K562 (cell line): Measurements from ENCODE around the gene XRRA1. TPM values are rescaled to one million over a fixed set of nuclear protein-coding genes. Genes with fewer than 3 reads are reported as not detected.

Source experiments
- ATAC-seq: fragments of 200-7000 bp; cut with Tn5 transposase; 3 replicates; pipeline ENCODE4 v1.9.1; 2020; ENCODE audit warnings: moderate library complexity
- BruUV-seq: library from RNA; stranded (reverse); fragments of 400-500 nt; replicated peaks from 2 replicates; lab custom pipeline; 2021; lab: Mats Ljungman, UMichigan
- CTCF ChIA-PET: fragments of 300-600 bp; formaldehyde crosslinking; extraction: SDS; loops from one replicate; lab custom pipeline; 2021; ENCODE audit warnings: low intra/inter-chr PET ratio; lab: Yijun Ruan, JAX
- POLR2A ChIA-PET: fragments of 300-600, 350-650 bp; sonication (Branson Sonifier 250); formaldehyde crosslinking; extraction: SDS; loops from one replicate; lab custom pipeline; 2021; ENCODE audit warnings: antibody characterized with exemption, inconsistent platforms; lab: Yijun Ruan, JAX
- DNase-seq, 4 experiments: peaks; one replicate each; pipeline versions ENCODE4 v3.0.0 to v3.0.0-alpha.2; 2011 to 2018; ENCODE audit warnings: low spot score in 3 of 4, mixed read lengths in 3 of 4; ENCODE audit errors: extremely low read depth in 1 of 4
- FAIRE-seq: peaks from 2 replicates; lab custom pipeline; 2011; peaks lifted over from hg19 to GRCh38; lab: Jason Lieb, UNC
- H2AFZ ChIP-seq: 2 replicates; pipeline ENCODE4 v1.6.0; 2011; ENCODE audit warnings: low read depth, low read length, control low read depth, inconsistent platforms
- H3K27ac ChIP-seq: fragments of 200-600 bp; 3 replicates; pipeline ENCODE4 v1.8.0; 2011; ENCODE audit warnings: low read depth, mild to moderate bottlenecking, control low read depth, inconsistent platforms, low read length, moderate library complexity, mixed read lengths; ENCODE audit errors: extremely low read depth
- H3K27me3 ChIP-seq, 2 experiments: fragments of 300-600 bp in 1 of 2; 2 replicates in 1 of 2; 3 replicates in 1 of 2; pipeline versions ENCODE4 v1.6.0 to v1.8.0; 2011; ENCODE audit warnings: inconsistent platforms in 2 of 2, low read length in 2 of 2, mild to moderate bottlenecking in 1 of 2, mixed read lengths in 1 of 2, moderate library complexity in 1 of 2; ENCODE audit not compliant: control insufficient read depth in 2 of 2, insufficient read depth in 2 of 2
- H3K36me3 ChIP-seq: fragments of 300-600 bp; 3 replicates; pipeline ENCODE4 v1.8.0; 2011; ENCODE audit warnings: mild to moderate bottlenecking, low read length, inconsistent platforms; ENCODE audit not compliant: control insufficient read depth, insufficient read depth
- H3K4me1 ChIP-seq, 2 experiments: fragments of 200-600 bp in 1 of 2; replicated peaks in 1 of 2; 2 replicates in 1 of 2; 3 replicates in 1 of 2; pipeline versions ENCODE4 v1.5.1 to v1.8.0; 2011; ENCODE audit warnings: inconsistent platforms in 2 of 2, low read length in 2 of 2, mild to moderate bottlenecking in 1 of 2, mixed read lengths in 1 of 2, moderate library complexity in 1 of 2; ENCODE audit not compliant: control insufficient read depth in 2 of 2, insufficient read depth in 2 of 2
- H3K4me2 ChIP-seq: 2 replicates; pipeline ENCODE4 v1.6.1; 2011; ENCODE audit warnings: low read length, control low read depth, inconsistent platforms, mixed read lengths; ENCODE audit not compliant: insufficient read depth
- H3K4me3 ChIP-seq: fragments of 200-600 bp; sonication (generic), shearing (Covaris generic); 2 replicates; pipeline ENCODE4 v1.5.1; 2016; ENCODE audit warnings: control low read depth, inconsistent platforms
- H3K79me2 ChIP-seq: fragments of 200-600 bp; 3 replicates; pipeline ENCODE4 v1.8.0; 2011; ENCODE audit warnings: low read length, inconsistent platforms; ENCODE audit not compliant: control insufficient read depth, insufficient read depth
- H3K9ac ChIP-seq, 2 experiments: 2 replicates each; pipeline versions ENCODE4 v1.6.0 to v1.6.1; 2011; ENCODE audit warnings: low read depth in 2 of 2, low read length in 2 of 2, control low read depth in 1 of 2, inconsistent platforms in 1 of 2, mild to moderate bottlenecking in 1 of 2, mixed read lengths in 1 of 2; ENCODE audit not compliant: insufficient read depth in 1 of 2
- H3K9me1 ChIP-seq: one replicate; pipeline ENCODE4 v1.6.0; 2011; ENCODE audit warnings: inconsistent platforms, mild to moderate bottlenecking, low read length, moderate library complexity; ENCODE audit not compliant: control insufficient read depth, insufficient read depth
- H3K9me3 ChIP-seq: replicated peaks from 2 replicates; pipeline ENCODE4 v1.5.1; 2011; ENCODE audit warnings: low read depth, low read length, inconsistent platforms; ENCODE audit not compliant: control insufficient read depth, insufficient read depth
- H4K20me1 ChIP-seq: replicated peaks from 2 replicates; pipeline ENCODE4 v1.6.1; 2011; ENCODE audit warnings: low read length, inconsistent platforms, mixed read lengths; ENCODE audit not compliant: control insufficient read depth, insufficient read depth
- ETV1 ChIP-seq: fragments of 450-650 bp; conservative IDR thresholded peaks from 2 replicates; pipeline ENCODE4 v1.6.1; 2016; ENCODE audit warnings: missing genetic modification characterization, control low read depth, low read depth, missing compliant biosample characterization
- MEF2D ChIP-seq: conservative IDR thresholded peaks from 2 replicates; pipeline ENCODE4 v1.6.1; 2016; ENCODE audit warnings: low read depth, missing genetic modification characterization, missing compliant biosample characterization
- MTA2 ChIP-seq: fragments of 450-650 bp; IDR thresholded peaks from 2 replicates; pipeline ENCODE4 v1.6.1; 2016; ENCODE audit warnings: low read depth
- PML ChIP-seq: IDR thresholded peaks from 2 replicates; pipeline ENCODE4 v1.6.1; 2012; ENCODE audit warnings: low read length, inconsistent platforms
- SMAD1 ChIP-seq: fragments of 150-350 bp; IDR thresholded peaks from 2 replicates; pipeline ENCODE4 v1.6.1; 2014; ENCODE audit warnings: low read length, low read depth; ENCODE audit not compliant: partially characterized antibody
- TCF7L2 ChIP-seq: fragments of 150-350 bp; IDR thresholded peaks from 2 replicates; pipeline ENCODE4 v1.6.1; 2016; ENCODE audit warnings: low read depth, mild to moderate bottlenecking, low read length, moderate library complexity
- WGBS: fragments of 100-300 bp; shearing (Covaris generic); methylation state at CpG from one replicate; pipeline ENCODE4 v1.1.6; 2016; ENCODE audit warnings: low coverage, mixed read lengths; ENCODE audit not compliant: insufficient coverage; ENCODE audit errors: missing lambda C conversion rate; 5-methylcytosine and 5-hydroxymethylcytosine counted together
- in situ Hi-C: fragments of 300-500 bp; cut with MboI; formaldehyde crosslinking; loops from 4 replicates; pipeline ENCODE4 v1.15.0; 2018; ENCODE audit warnings: inconsistent platforms, mixed read lengths
- intact Hi-C: fragments of 100-400 bp; cut with micrococcal nuclease; formaldehyde crosslinking; loops from 2 replicates; pipeline ENCODE4 v1.14.2; 2022
- polyA plus RNA-seq, 8 experiments: library from polyadenylated mRNA; depleted of rRNA in 4 of 8; stranded (reverse) in 5 of 8; unstranded in 3 of 8; fragments of >200 nt; fragmentation: Nextera tagmentation in 2 of 8; fragmentation: Illumina TruSeq in 1 of 8; extraction: Ambion mirVana in 2 of 8; extraction: Trizol in 1 of 8; gene quantifications; 2 replicates each; pipeline versions ENCODE4 v1.2.1 to v1.2.3, GENCODE V29; 2011 to 2014; ENCODE audit warnings: inconsistent platforms in 1 of 8, missing spikeins in 1 of 8
- total RNA-seq, 7 experiments: library from RNA; depleted of rRNA in 6 of 7; stranded (reverse); fragments of >200 nt in 6 of 7; fragmentation: Illumina TruSeq in 2 of 7; extraction: Trizol in 2 of 7; gene quantifications; 2 replicates each; pipeline versions ENCODE4 v1.2.1 to v1.2.3, GENCODE V29; 2011 to 2021; ENCODE audit warnings: low replicate concordance in 1 of 7
- TF ChIP-seq, protein P1 (sequence below): fragments of 250-450 bp; sonication (Bioruptor Pico); IDR thresholded peaks from 2 replicates; pipeline ENCODE4 v1.4.0; 2020
- TF ChIP-seq, protein P2 (sequence below): fragments of 450-650 bp; formaldehyde crosslinking; IDR thresholded peaks from 2 replicates; pipeline ENCODE4 v1.4.0; 2022; ENCODE audit warnings: mild to moderate bottlenecking, moderate library complexity

The XRRA1 gene
- total and polyA plus RNA-seq, 9 of the 15 experiments (the other 6 are each of a cell fraction or from before 2014, with no cell fraction given) = 5.0 to 22.5 (median 16.0) TPM

DNA sequence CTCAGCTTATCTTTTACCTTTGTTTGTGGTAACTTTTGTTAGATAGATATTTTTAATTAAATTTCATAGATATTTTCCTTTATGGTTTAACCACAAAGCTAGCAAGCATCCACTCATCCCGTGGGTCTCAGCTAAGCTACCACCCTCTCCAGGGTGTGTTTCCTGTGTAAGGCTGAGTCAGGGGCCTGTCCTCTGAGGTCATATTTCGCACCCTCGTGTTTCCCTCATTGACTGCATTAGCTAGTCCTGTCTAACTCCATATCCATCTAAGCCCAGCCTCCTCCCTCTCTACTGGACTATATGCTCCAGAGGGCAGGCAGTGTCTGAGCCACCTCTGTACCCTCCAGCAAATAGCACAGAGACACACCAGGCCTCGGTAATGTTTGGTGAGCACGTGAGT is 16.7 kb downstream of the XRRA1 start:
- ATAC-seq (no peak), DNase-seq (no peak), FAIRE-seq (no peak)
- no TSS peak for BruUV-seq
- H3K4me2 ChIP-seq = no peak overlapping the region
- H3K79me2 ChIP-seq = no peaks in the 10 kb centered on the region
- H3K9me1 ChIP-seq = no peaks in the 10 kb centered on the region
- TF ChIP-seq PML (no peak), MEF2D (tag) (no peak), MTA2 (no peak), SMAD1 (no peak), ETV1 (tag) (no peak), TCF7L2 (no peak)
- TF ChIP-seq, protein P1, sequence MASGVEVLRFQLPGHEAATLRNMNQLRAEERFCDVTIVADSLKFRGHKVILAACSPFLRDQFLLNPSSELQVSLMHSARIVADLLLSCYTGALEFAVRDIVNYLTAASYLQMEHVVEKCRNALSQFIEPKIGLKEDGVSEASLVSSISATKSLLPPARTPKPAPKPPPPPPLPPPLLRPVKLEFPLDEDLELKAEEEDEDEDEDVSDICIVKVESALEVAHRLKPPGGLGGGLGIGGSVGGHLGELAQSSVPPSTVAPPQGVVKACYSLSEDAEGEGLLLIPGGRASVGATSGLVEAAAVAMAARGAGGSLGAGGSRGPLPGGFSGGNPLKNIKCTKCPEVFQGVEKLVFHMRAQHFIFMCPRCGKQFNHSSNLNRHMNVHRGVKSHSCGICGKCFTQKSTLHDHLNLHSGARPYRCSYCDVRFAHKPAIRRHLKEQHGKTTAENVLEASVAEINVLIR = no peak
- TF ChIP-seq, protein P2, sequence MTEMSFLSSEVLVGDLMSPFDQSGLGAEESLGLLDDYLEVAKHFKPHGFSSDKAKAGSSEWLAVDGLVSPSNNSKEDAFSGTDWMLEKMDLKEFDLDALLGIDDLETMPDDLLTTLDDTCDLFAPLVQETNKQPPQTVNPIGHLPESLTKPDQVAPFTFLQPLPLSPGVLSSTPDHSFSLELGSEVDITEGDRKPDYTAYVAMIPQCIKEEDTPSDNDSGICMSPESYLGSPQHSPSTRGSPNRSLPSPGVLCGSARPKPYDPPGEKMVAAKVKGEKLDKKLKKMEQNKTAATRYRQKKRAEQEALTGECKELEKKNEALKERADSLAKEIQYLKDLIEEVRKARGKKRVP = no peak
- 0 out of 2 replicates have a peak, but pooled peaks cover 5% of the 10 kb centered on the region for H4K20me1 ChIP-seq
- ChIA-PET POLR2A (interaction anchor here (0.7 to 1.9 kb wide), 3 partner anchors 11 to 99 kb away, joined by 3 to 6 read pairs (median 3); partner anchors contain the start of genes SPCS2 and XRRA1), CTCF (interaction anchor here (6.0 kb wide), 1 partner anchor 317 kb away, joined by 92 read pairs; no protein-coding TSS in a partner anchor)
- intact Hi-C loops = no loop called here
- H3K9me3 ChIP-seq = no peaks in the 10 kb centered on the region
- in situ Hi-C loops = no loop called here
- H3K4me1 ChIP-seq = peaks cover 0 to 4% of the 10 kb centered on the region in 2 experiments; a peak in 2 of 5 replicates
- H3K4me3 ChIP-seq = no peak overlapping the region
- no peak overlapping the region for H2AFZ ChIP-seq
- no peak overlapping the region for H3K9ac ChIP-seq
- H3K27me3 ChIP-seq = no peaks in the 10 kb centered on the region
- no peak overlapping the region for H3K27ac ChIP-seq
- WGBS = 74% methylated on average over 5 of the region's 5 CpGs
- H3K36me3 ChIP-seq = peaks cover 85% of the 10 kb centered on the region
